GM13976 (cell line): ENCODE data around the gene HYAL2.

ENCODE experiments used
- DNase-seq: peaks from one replicate; pipeline ENCODE4 v3.0.0; 2012; ENCODE audit warnings: low spot score
- CTCF ChIP-seq: IDR thresholded peaks from 2 replicates; pipeline ENCODE4 v1.5.1; 2012; ENCODE audit warnings: borderline replicate concordance, mild to moderate bottlenecking; ENCODE audit not compliant: insufficient read depth; ENCODE audit errors: extremely low read depth, missing control alignments, control extremely low read depth
- in situ Hi-C: fragments of 300-500 bp; cut with MboI; formaldehyde crosslinking; loops from one replicate; pipeline ENCODE4 v1.12.0; 2022; ENCODE audit warnings: low sequenced_read_pairs, mixed read lengths, inconsistent platforms; ENCODE audit not compliant: unreplicated experiment

The HYAL2 gene

GRCh38 chr3:50341996-50342650 lies 19.6 kb upstream of the HYAL2 start:
- DNase-seq = no peak
- in situ Hi-C loops = no loop called here
- no peak for TF ChIP-seq CTCF

- no peak for TF ChIP-seq CTCF
- no peak for DNase-seq
- in situ Hi-C loops = no loop called here
Measured at GRCh38 chr3:50341537-50341936, 19.0 kb upstream of the HYAL2 start.

GRCh38 chr3:50340448-50341329 lies 18.1 kb upstream of the HYAL2 start, which contains the start of gene RASSF1:
RASSF1 (minus strand) TSS chr3:50340836; CDS start chr3:50340805, 31 bp downstream.
- DNase-seq = peak; percentile 85
- in situ Hi-C loops = no loop called here
- TF ChIP-seq CTCF = no peak

- in situ Hi-C loops = no loop called here
- no peak for TF ChIP-seq CTCF
- DNase-seq = no peak
Measured at GRCh38 chr3:50340147-50340447, 17.6 kb upstream of the HYAL2 start.

GRCh38 chr3:50339485-50340146 lies 17.1 kb upstream of the HYAL2 start:
- in situ Hi-C loops = no loop called here
- DNase-seq = no peak
- no peak for TF ChIP-seq CTCF

- no peak for TF ChIP-seq CTCF
- in situ Hi-C loops = no loop called here
- DNase-seq = no peak
Measured at GRCh38 chr3:50338965-50339364, 16.4 kb upstream of the HYAL2 start.
